IMR-90 (cell line): Measurements from ENCODE around the gene CD70. TPM values are rescaled to one million over a fixed set of nuclear protein-coding genes. Genes with fewer than 3 reads are reported as not detected.

Source experiments
- ATAC-seq: fragments of 200-7000 bp; cut with Tn5 transposase; 2 replicates; pipeline ENCODE4 v1.9.1; 2020; ENCODE audit warnings: low read depth, mild to moderate bottlenecking, moderate library complexity
- BruUV-seq: library from RNA; stranded (reverse); fragments of 400-500 nt; replicated peaks from 2 replicates; lab custom pipeline; 2021; lab: Mats Ljungman, UMichigan
- CTCF ChIA-PET: fragments of 300-600 bp; formaldehyde crosslinking; extraction: SDS; loops from one replicate; lab custom pipeline; 2021; ENCODE audit warnings: antibody characterized with exemption; lab: Yijun Ruan, JAX
- POLR2A ChIA-PET: fragments of 300-600 bp; sonication (Branson Sonifier 250); formaldehyde crosslinking; loops from one replicate; lab custom pipeline; 2022; ENCODE audit warnings: antibody characterized with exemption; ENCODE audit not compliant: unreplicated experiment; lab: Charles Lee
- DNase-seq: peaks from one replicate; pipeline ENCODE4 v3.0.0; 2013
- H2AFZ ChIP-seq: replicated peaks from 2 replicates; pipeline ENCODE3; 2013; ENCODE audit warnings: low read length, mild to moderate bottlenecking; ENCODE audit not compliant: poor library complexity
- H2AK5ac ChIP-seq: 2 replicates; pipeline ENCODE4 v1.6.1; 2013; ENCODE audit warnings: low read depth, low read length, inconsistent platforms
- H2AK9ac ChIP-seq: replicated peaks from 2 replicates; pipeline ENCODE3; 2013; ENCODE audit warnings: mild to moderate bottlenecking, low read depth, low read length, moderate library complexity; ENCODE audit not compliant: poor library complexity
- H2BK120ac ChIP-seq: 2 replicates; pipeline ENCODE4 v1.6.1; 2013; ENCODE audit warnings: low read depth, low read length, inconsistent platforms
- H2BK15ac ChIP-seq: 3 replicates; pipeline ENCODE4 v1.6.1; 2013; ENCODE audit warnings: low read depth, low read length, inconsistent platforms
- H2BK20ac ChIP-seq: 2 replicates; pipeline ENCODE4 v1.6.1; 2013; ENCODE audit warnings: low read depth, mild to moderate bottlenecking, inconsistent platforms, low read length, moderate library complexity
- H2BK5ac ChIP-seq: 2 replicates; pipeline ENCODE4 v1.6.1; 2013; ENCODE audit warnings: mild to moderate bottlenecking, low read depth, low read length, inconsistent platforms; ENCODE audit not compliant: poor library complexity, severe bottlenecking
- H3K14ac ChIP-seq: replicated peaks from 2 replicates; pipeline ENCODE4 v1.6.1; 2013; ENCODE audit warnings: low read depth, low read length, inconsistent platforms
- H3K18ac ChIP-seq: 2 replicates; pipeline ENCODE4 v1.6.1; 2013; ENCODE audit warnings: low read depth, low read length, control low read depth
- H3K23ac ChIP-seq: 2 replicates; pipeline ENCODE4 v1.6.1; 2013; ENCODE audit warnings: low read depth, low read length, inconsistent platforms
- H3K27ac ChIP-seq: 2 replicates; pipeline ENCODE4 v1.5.1; 2013; ENCODE audit warnings: mild to moderate bottlenecking, control low read depth, low read length; ENCODE audit not compliant: insufficient read depth
- H3K27me3 ChIP-seq: 2 replicates; pipeline ENCODE4 v1.6.1; 2013; ENCODE audit warnings: low read length; ENCODE audit not compliant: control insufficient read depth, insufficient read depth
- H3K36me3 ChIP-seq: 2 replicates; pipeline ENCODE4 v1.6.1; 2013; ENCODE audit warnings: low read length, mixed read lengths; ENCODE audit not compliant: control insufficient read depth, insufficient read depth
- H3K4ac ChIP-seq: 2 replicates; pipeline ENCODE4 v1.6.1; 2013; ENCODE audit warnings: low read depth, low read length, inconsistent platforms
- H3K4me1 ChIP-seq: 2 replicates; pipeline ENCODE4 v1.6.1; 2013; ENCODE audit warnings: low read length, mixed read lengths; ENCODE audit not compliant: control insufficient read depth, insufficient read depth
- H3K4me2 ChIP-seq: 2 replicates; pipeline ENCODE4 v1.6.1; 2013; ENCODE audit warnings: low read depth, mild to moderate bottlenecking, control low read depth, low read length, moderate library complexity
- H3K4me3 ChIP-seq: 2 replicates; pipeline ENCODE4 v1.5.1; 2013; ENCODE audit warnings: low read depth, mild to moderate bottlenecking, control low read depth, low read length, moderate library complexity; ENCODE audit not compliant: insufficient read depth
- H3K56ac ChIP-seq: 2 replicates; pipeline ENCODE4 v1.6.1; 2013; ENCODE audit warnings: low read length, inconsistent platforms; ENCODE audit not compliant: insufficient read depth; ENCODE audit errors: extremely low read depth
- H3K79me1 ChIP-seq, 2 experiments: 2 replicates each; pipeline ENCODE4 v1.6.1; 2013; ENCODE audit warnings: low read length in 2 of 2, inconsistent platforms in 1 of 2, low read depth in 1 of 2
- H3K9ac ChIP-seq: 2 replicates; pipeline ENCODE4 v1.6.1; 2013; ENCODE audit warnings: low read depth, low read length, control low read depth
- H3K9me1 ChIP-seq: 2 replicates; pipeline ENCODE4 v1.6.1; 2013; ENCODE audit warnings: low read length, inconsistent platforms; ENCODE audit not compliant: insufficient read depth
- H3K9me3 ChIP-seq: 2 replicates; pipeline ENCODE4 v1.6.1; 2013; ENCODE audit warnings: low read length; ENCODE audit not compliant: control insufficient read depth, insufficient read depth
- H4K20me1 ChIP-seq: 2 replicates; pipeline ENCODE4 v1.6.1; 2013; ENCODE audit warnings: low read length, inconsistent platforms; ENCODE audit not compliant: insufficient read depth
- H4K5ac ChIP-seq: 2 replicates; pipeline ENCODE4 v1.6.1; 2013; ENCODE audit warnings: mild to moderate bottlenecking, low read depth, low read length, control low read depth
- H4K8ac ChIP-seq, 2 experiments: 2 replicates each; pipeline ENCODE4 v1.6.1; 2013; ENCODE audit warnings: low read depth in 2 of 2, low read length in 2 of 2, control low read depth in 1 of 2, inconsistent platforms in 1 of 2
- H4K91ac ChIP-seq: 2 replicates; pipeline ENCODE4 v1.6.1; 2013; ENCODE audit warnings: low read depth, low read length, inconsistent platforms; ENCODE audit not compliant: insufficient read depth
- BHLHE40 ChIP-seq: fragments of 150-350 bp; IDR thresholded peaks from 2 replicates; pipeline ENCODE4 v1.6.1; 2016; ENCODE audit warnings: mild to moderate bottlenecking, low read depth, low read length
- CEBPB ChIP-seq: IDR thresholded peaks from 2 replicates; pipeline ENCODE4 v1.6.1; 2012; ENCODE audit warnings: low read depth, low read length, improper control_type of control experiment
- CHD1 ChIP-seq: IDR thresholded peaks from 2 replicates; pipeline ENCODE4 v1.6.1; 2012; ENCODE audit warnings: low read depth, low read length, improper control_type of control experiment
- CTCF ChIP-seq: conservative IDR thresholded peaks from 2 replicates; pipeline ENCODE4 v1.5.1; 2012; ENCODE audit warnings: mild to moderate bottlenecking, low read depth, low read length, improper control_type of control experiment
- ELK1 ChIP-seq: fragments of 150-350 bp; IDR thresholded peaks from 2 replicates; pipeline ENCODE4 v1.6.1; 2016; ENCODE audit warnings: low read depth, mild to moderate bottlenecking, low read length, moderate library complexity, borderline replicate concordance
- FOS ChIP-seq: fragments of 150-350 bp; IDR thresholded peaks from 2 replicates; pipeline ENCODE4 v1.6.1; 2016; ENCODE audit warnings: low read depth, low read length
- MAFK ChIP-seq: IDR thresholded peaks from 2 replicates; pipeline ENCODE4 v1.6.1; 2012; ENCODE audit warnings: low read depth, low read length, improper control_type of control experiment
- MAZ ChIP-seq: IDR thresholded peaks from 2 replicates; pipeline ENCODE4 v1.6.1; 2012; ENCODE audit warnings: low read depth, mild to moderate bottlenecking, low read length, improper control_type of control experiment, moderate library complexity, borderline replicate concordance
- MXI1 ChIP-seq: IDR thresholded peaks from 2 replicates; pipeline ENCODE4 v1.6.1; 2012; ENCODE audit warnings: low read depth, mild to moderate bottlenecking, low read length, moderate library complexity, borderline replicate concordance
- NFE2L2 ChIP-seq: fragments of 150-350 bp; IDR thresholded peaks from 2 replicates; pipeline ENCODE4 v1.6.1; 2016; ENCODE audit warnings: low read depth, mild to moderate bottlenecking, low read length
- POLR2A ChIP-seq: IDR thresholded peaks from 2 replicates; pipeline ENCODE4 v1.6.1; 2012; ENCODE audit warnings: mild to moderate bottlenecking, low read depth, low read length
- RAD21 ChIP-seq: IDR thresholded peaks from 2 replicates; pipeline ENCODE4 v1.6.1; 2012; ENCODE audit warnings: low read length, improper control_type of control experiment
- RCOR1 ChIP-seq: IDR thresholded peaks from 2 replicates; pipeline ENCODE4 v1.6.1; 2012; ENCODE audit warnings: mild to moderate bottlenecking, low read length, improper control_type of control experiment; ENCODE audit not compliant: insufficient replicate concordance
- RFX5 ChIP-seq: IDR thresholded peaks from 2 replicates; pipeline ENCODE4 v1.8.0; 2012; ENCODE audit warnings: low read depth, mild to moderate bottlenecking, low read length, moderate library complexity
- SMC3 ChIP-seq: fragments of 150-350 bp; IDR thresholded peaks from 2 replicates; pipeline ENCODE4 v1.6.1; 2016; ENCODE audit warnings: low read depth, mild to moderate bottlenecking, antibody characterized with exemption, low read length, moderate library complexity
- USF2 ChIP-seq: fragments of 150-350 bp; IDR thresholded peaks from 2 replicates; pipeline ENCODE4 v1.6.1; 2017; ENCODE audit warnings: mild to moderate bottlenecking, antibody characterized with exemption, low read length, low read depth
- WGBS, 2 experiments: methylation state at CpG; one replicate each; pipeline versions ENCODE4 v1.1.5 to v1.1.7; 2013; ENCODE audit warnings: missing lambda C conversion rate in 2 of 2; ENCODE audit not compliant: insufficient read length in 1 of 2; ENCODE audit errors: extremely low coverage in 2 of 2; 5-methylcytosine and 5-hydroxymethylcytosine counted together
- dilution Hi-C: fragments of 300-500 bp; cut with HindIII; formaldehyde crosslinking; loops from one replicate; pipeline ENCODE4 v1.14.3; 2018; ENCODE audit warnings: low sequenced_read_pairs; ENCODE audit not compliant: unreplicated experiment
- in situ Hi-C: fragments of 300-500 bp; cut with MboI; formaldehyde crosslinking; loops from 3 replicates; pipeline ENCODE4 v1.14.3; 2019; ENCODE audit warnings: low sequenced_read_pairs, inconsistent platforms, mixed read lengths
- intact Hi-C: fragments of 100-400 bp; cut with micrococcal nuclease; formaldehyde crosslinking; loops from 2 replicates; pipeline ENCODE4 v1.10.0; 2022
- polyA plus RNA-seq, 3 experiments: library from polyadenylated mRNA; depleted of rRNA; stranded (reverse); fragments of >200 nt; gene quantifications; 2 replicates each; pipeline ENCODE4 v1.2.3, GENCODE V29; 2012; ENCODE audit warnings: low replicate concordance in 1 of 3
- total RNA-seq: library from RNA; depleted of rRNA; stranded (reverse); fragments of >200 nt; gene quantifications from 2 replicates; pipeline ENCODE4 v1.2.3, GENCODE V29; 2012

Gene CD70
- total and polyA plus RNA-seq, 2 of the 4 experiments (the other 2 are of a cell fraction): not detected

GRCh38 chr19:6589711-6590257 is 1.2 kb downstream of the CD70 start:
- Histone ChIP-seq H3K9ac (no peak overlapping the region), H3K4me3 (no peak overlapping the region), H4K5ac (no peak overlapping the region), H3K4me2 (no peak overlapping the region), H3K9me3 (no peaks in the 10 kb centered on the region), H3K23ac (no peak overlapping the region), H2AFZ (peak overlapping the region; percentile 43), H3K27me3 (peaks cover 23% of the 10 kb centered on the region), H2BK15ac (no peak overlapping the region), H3K27ac (no peak overlapping the region), H3K14ac (no peak overlapping the region), H2AK5ac (no peak overlapping the region), H3K36me3 (no peaks in the 10 kb centered on the region), H3K4ac (no peak overlapping the region), H2BK120ac (no peak overlapping the region), H4K8ac (no peak overlapping the region), H3K9me1 (no peaks in the 10 kb centered on the region), H3K79me1 (no peaks in the 10 kb centered on the region), H3K18ac (no peak overlapping the region), H4K20me1 (no peaks in the 10 kb centered on the region), H4K91ac (no peak overlapping the region), H2AK9ac (no peak overlapping the region), H2BK20ac (no peak overlapping the region), H3K4me1 (no peaks in the 10 kb centered on the region), H3K56ac (no peak overlapping the region), H2BK5ac (no peak overlapping the region)
- dilution Hi-C loops: no loop called here
- CTCF ChIA-PET: no interaction called here
- in situ Hi-C loops: no loop called here
- no TSS peak for BruUV-seq
- POLR2A ChIA-PET: no interaction called here
- 3% methylated on average over 7 of the region's 16 CpGs; no CpG with 5 or more reads in 1 of the 2 experiments for WGBS, 2 experiments
- TF ChIP-seq CTCF: no peak
- no peak for TF ChIP-seq CHD1
- TF ChIP-seq BHLHE40: no peak
- no peak for TF ChIP-seq RAD21
- TF ChIP-seq USF2: no peak
- no peak for TF ChIP-seq SMC3
- no peak for TF ChIP-seq NFE2L2
- TF ChIP-seq MXI1: no peak
- TF ChIP-seq FOS: no peak
- TF ChIP-seq MAFK: no peak
- TF ChIP-seq CEBPB: no peak
- TF ChIP-seq POLR2A: no peak
- TF ChIP-seq ELK1: no peak
- no peak for TF ChIP-seq RCOR1
- no peak for TF ChIP-seq MAZ
- no peak for TF ChIP-seq RFX5
- intact Hi-C loops: no loop called here
- ATAC-seq (no peak), DNase-seq (no peak)
